Vagina (tissue), 2 donors: Measurements from ENCODE around the gene COL5A3. TPM values are rescaled to one million over a fixed set of nuclear protein-coding genes. Genes with fewer than 3 reads are reported as not detected.
"Not testable (repeated sequence)": the region's sequence is repeated elsewhere in the genome, so short reads cannot be mapped to it uniquely, and the experiment has no call there.

Source experiments
- DNase-seq, 2 donors: peaks; one replicate each; pipeline ENCODE4 v3.0.0-alpha.2; 2017; ENCODE audit errors: extremely low spot score in 2 of 2
- H3K27ac ChIP-seq: fragments of 200-600 bp; sonication (generic); one replicate; pipeline ENCODE4 v1.5.1; 2019
- H3K27me3 ChIP-seq: fragments of 200-600 bp; sonication (generic); one replicate; pipeline ENCODE4 v1.5.1; 2019
- H3K36me3 ChIP-seq, 2 donors: fragments of 200-600 bp; sonication (generic); one replicate each; pipeline ENCODE4 v1.5.1; 2017 to 2019
- H3K4me1 ChIP-seq: fragments of 200-600 bp; sonication (generic); one replicate; pipeline ENCODE4 v1.5.1; 2019
- H3K4me3 ChIP-seq, 2 donors: fragments of 200-600 bp; sonication (generic); 1 replicate in 1 of 2; 2 replicates in 1 of 2; pipeline ENCODE4 v1.5.1; 2016 to 2019
- H3K9me3 ChIP-seq: fragments of 200-600 bp; sonication (generic); one replicate; pipeline ENCODE4 v1.5.1; 2019
- CTCF ChIP-seq, 3 experiments: fragments of 450-650 bp in 2 of 3; fragments of 200-600 bp in 1 of 3; sonication (generic) in 1 of 3; IDR thresholded peaks; one replicate each; pipeline ENCODE4 v1.5.1; 2017 to 2019; ENCODE audit warnings: antibody characterized with exemption in 3 of 3, mild to moderate bottlenecking in 2 of 3, moderate library complexity in 2 of 3
- POLR2A ChIP-seq, 2 donors: fragments of 450-650 bp; IDR thresholded peaks; one replicate each; pipeline ENCODE4 v1.6.1; 2017; ENCODE audit warnings: antibody characterized with exemption in 2 of 2, mild to moderate bottlenecking in 2 of 2, moderate library complexity in 2 of 2
- POLR2AphosphoS5 ChIP-seq, 2 donors: sonication (generic); formaldehyde crosslinking; IDR thresholded peaks; one replicate each; pipeline ENCODE4 v1.9.0; 2017; ENCODE audit warnings: antibody characterized with exemption in 2 of 2, mild to moderate bottlenecking in 2 of 2, low read depth in 1 of 2; ENCODE audit not compliant: insufficient read depth in 1 of 2
- intact Hi-C: fragments of 100-400 bp; cut with DNase I; formaldehyde crosslinking; loops from one replicate; pipeline ENCODE4 v1.15.1; 2023
- total RNA-seq: library from RNA; depleted of rRNA; stranded (reverse); fragments of >200 nt; gene quantifications from one replicate; pipeline ENCODE4 v1.2.3, GENCODE V29; 2016

The COL5A3 gene
- total RNA-seq, 1 donor from 2014 or later = 13.3 TPM

GRCh38 chr19:9947441-9947840, 62.9 kb downstream of the COL5A3 start:
- H3K27ac ChIP-seq = no peak overlapping the region
- no peak overlapping the region for H3K4me3 ChIP-seq
- H3K9me3 ChIP-seq = no peaks in the 10 kb centered on the region
- H3K36me3 ChIP-seq = no peaks in the 10 kb centered on the region
- H3K27me3 ChIP-seq = no peaks in the 10 kb centered on the region
- DNase-seq = no peak
- intact Hi-C loops = no loop called here
- peaks cover 29% of the 10 kb centered on the region for H3K4me1 ChIP-seq
- no peak for TF ChIP-seq POLR2AphosphoS5 (IDR thresholded peaks at IDR 0.05; ENCODE audit: insufficient read depth in 1 of 2, low read depth in 1 of 2)
- TF ChIP-seq CTCF (IDR thresholded peaks at IDR 0.05) = no peak
- no peak for TF ChIP-seq POLR2A (IDR thresholded peaks at IDR 0.05)

GRCh38 chr19:9946528-9947125, 63.7 kb downstream of the COL5A3 start:
- H3K4me3 ChIP-seq, H3K9me3 ChIP-seq, H3K27me3 ChIP-seq, H3K36me3 ChIP-seq, intact Hi-C loops, DNase-seq: not testable (repeated sequence)
- Histone ChIP-seq H3K4me1 (peaks cover 29% of the 10 kb centered on the region), H3K27ac (peak overlapping the region; percentile 66)

GRCh38 chr19:9945319-9945966, 64.9 kb downstream of the COL5A3 start:
- H3K36me3 ChIP-seq = no peaks in the 10 kb centered on the region
- peaks cover 29% of the 10 kb centered on the region for H3K4me1 ChIP-seq
- no peaks in the 10 kb centered on the region for H3K27me3 ChIP-seq
- TF ChIP-seq CTCF (IDR thresholded peaks at IDR 0.05) = no peak
- TF ChIP-seq POLR2A (IDR thresholded peaks at IDR 0.05) = no peak
- TF ChIP-seq POLR2AphosphoS5 (IDR thresholded peaks at IDR 0.05; ENCODE audit: insufficient read depth in 1 of 2, low read depth in 1 of 2) = peak; percentile 74 to 92
- H3K9me3 ChIP-seq = no peaks in the 10 kb centered on the region
- H3K4me3 ChIP-seq = peak overlapping the region in 1 of 2 donors; percentile 0
- DNase-seq = peak in 1 of 2 donors; percentile 97
- intact Hi-C loops = no loop called here
- peak overlapping the region; percentile 66 for H3K27ac ChIP-seq

- Histone ChIP-seq H3K36me3 (no peaks in the 10 kb centered on the region), H3K27ac (peak overlapping the region; percentile 66), H3K4me1 (peaks cover 29% of the 10 kb centered on the region), H3K9me3 (no peaks in the 10 kb centered on the region), H3K27me3 (no peaks in the 10 kb centered on the region), H3K4me3 (no peak overlapping the region)
- TF ChIP-seq POLR2A (IDR thresholded peaks at IDR 0.05) (no peak), POLR2AphosphoS5 (IDR thresholded peaks at IDR 0.05; ENCODE audit: insufficient read depth in 1 of 2, low read depth in 1 of 2) (no peak), CTCF (IDR thresholded peaks at IDR 0.05) (no peak)
- no peak for DNase-seq
- intact Hi-C loops = no loop called here
These were observed 66.6 kb downstream of the COL5A3 start for GRCh38 chr19:9943744-9944143.

- Histone ChIP-seq H3K4me3 (no peak overlapping the region), H3K27me3 (no peaks in the 10 kb centered on the region), H3K4me1 (peaks cover 29% of the 10 kb centered on the region), H3K36me3 (no peaks in the 10 kb centered on the region), H3K27ac (no peak overlapping the region), H3K9me3 (no peaks in the 10 kb centered on the region)
- TF ChIP-seq CTCF (IDR thresholded peaks at IDR 0.05) (no peak), POLR2A (IDR thresholded peaks at IDR 0.05) (no peak), POLR2AphosphoS5 (IDR thresholded peaks at IDR 0.05; ENCODE audit: insufficient read depth in 1 of 2, low read depth in 1 of 2) (no peak)
- DNase-seq = no peak
- intact Hi-C loops = no loop called here
These were observed 68.6 kb downstream of the COL5A3 start for GRCh38 chr19:9941671-9942070.
